GM12865 (cell line): Measurements from ENCODE around the gene ISLR.
"Not testable (repeated sequence)": the region's sequence is repeated elsewhere in the genome, so short reads cannot be mapped to it uniquely, and the experiment has no call there.

Experiments used
- DNase-seq: peaks from one replicate; pipeline ENCODE4 v3.0.0; 2010; ENCODE audit warnings: low read depth
- H3K4me3 ChIP-seq: 2 replicates; pipeline ENCODE4 v1.5.1; 2011; ENCODE audit warnings: mild to moderate bottlenecking, low read depth, low read length, control low read depth
- CTCF ChIP-seq: IDR thresholded peaks from 2 replicates; pipeline ENCODE4 v1.5.1; 2011; ENCODE audit warnings: low read length, control low read depth, low read depth, inconsistent platforms; ENCODE audit not compliant: insufficient read depth; ENCODE audit errors: missing control alignments

The ISLR gene

GRCh38 chr15:74158855-74159650, 14.5 kb upstream of the ISLR start:
- no peak for TF ChIP-seq CTCF
- peak; percentile 83 for DNase-seq

DNA sequence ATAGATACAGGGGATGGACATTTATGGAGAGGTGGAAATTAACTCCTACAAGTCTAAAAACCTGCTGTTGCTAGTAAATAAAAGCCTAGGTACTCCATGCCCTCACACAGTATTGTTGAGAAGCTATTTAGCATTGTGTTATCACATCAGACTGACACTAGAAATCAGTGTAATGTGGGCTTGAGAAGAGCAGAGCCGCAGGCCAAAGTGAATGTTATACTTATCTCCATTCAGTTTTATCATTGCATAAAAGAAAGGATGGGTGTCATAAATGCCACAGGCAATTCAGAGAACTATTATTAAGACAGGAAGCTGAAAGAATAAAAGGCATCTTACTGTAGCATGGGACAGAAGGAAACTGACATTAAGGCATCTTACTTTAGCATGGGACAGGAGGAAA, 13.7 kb upstream of the ISLR start:
- no peak for TF ChIP-seq CTCF
- DNase-seq: no peak
- H3K4me3 ChIP-seq: no peak overlapping the region

More at GRCh38 chr15:74158855-74159650, 14.5 kb upstream of the ISLR start:
- H3K4me3 ChIP-seq: no peak overlapping the region

- DNase-seq, H3K4me3 ChIP-seq: not testable (repeated sequence)
Observed at GRCh38 chr15:74160390-74160789, 13.1 kb upstream of the ISLR start.

- not testable (repeated sequence) for H3K4me3 ChIP-seq
Observed at GRCh38 chr15:74162195-74162536, 11.3 kb upstream of the ISLR start.

DNA sequence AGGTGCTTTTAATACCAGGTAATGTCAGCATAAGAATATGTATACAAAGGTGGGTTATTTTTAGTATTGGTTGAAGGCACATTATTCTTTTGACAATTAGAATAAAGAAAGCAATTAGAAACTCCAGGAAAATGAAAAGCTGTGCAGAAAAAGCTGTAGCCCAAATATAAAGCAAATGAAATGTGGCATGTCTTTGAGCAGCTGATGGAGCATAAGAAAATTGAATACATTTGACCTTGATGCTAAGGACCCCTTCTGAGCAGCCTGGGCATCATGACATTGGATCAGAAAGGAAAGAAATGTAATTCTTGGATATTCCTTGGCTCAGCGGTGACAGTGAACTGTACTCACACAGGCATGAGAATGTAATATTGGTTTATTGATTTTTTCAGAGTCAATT, 8.0 kb upstream of the ISLR start:
- no peak for DNase-seq
- TF ChIP-seq CTCF: no peak
- H3K4me3 ChIP-seq: no peak overlapping the region

More at GRCh38 chr15:74162195-74162536, 11.3 kb upstream of the ISLR start:
- DNase-seq: not testable (repeated sequence)

- peak; percentile 64 for DNase-seq
- no peak for TF ChIP-seq CTCF
- no peak overlapping the region for H3K4me3 ChIP-seq
Observed at GRCh38 chr15:74167891-74168331, 5.6 kb upstream of the ISLR start.

GRCh38 chr15:74168711-74169126, 4.8 kb upstream of the ISLR start:
- no peak for TF ChIP-seq CTCF
- DNase-seq: no peak
- H3K4me3 ChIP-seq: no peak overlapping the region
